ENCODE results near the gene MCRIP2.
"Not testable (repeated sequence)": the region's sequence is repeated elsewhere in the genome, so short reads cannot be mapped to it uniquely, and the experiment has no call there.

MCRIP2 gene

DNA sequence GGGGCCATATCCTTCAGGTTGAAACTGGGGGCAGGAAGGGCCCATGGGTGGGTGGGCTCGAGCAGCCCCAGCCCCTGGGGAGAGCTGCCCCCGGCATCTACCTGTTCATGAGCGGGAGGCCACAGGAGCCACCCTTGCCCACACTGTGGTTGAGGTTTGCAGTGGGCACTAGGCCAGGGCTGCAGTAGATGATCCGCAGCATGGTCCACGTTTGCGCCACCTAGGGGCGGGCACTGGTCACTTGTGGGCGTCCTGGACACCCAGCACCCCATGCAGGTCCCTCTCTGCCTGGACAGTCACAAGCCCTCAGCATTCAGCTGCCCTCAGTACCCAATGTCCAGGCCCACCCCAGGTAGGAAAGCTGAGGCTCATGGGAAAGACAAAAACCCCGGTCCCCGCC is 44.3 kb downstream of the MCRIP2 start:
- Histone ChIP-seq H3K4me3 (ENCODE audit: extremely low read depth, insufficient read depth, low read length, poor library complexity, severe bottlenecking) (no peak overlapping the region), H3K36me3 (ENCODE audit: control insufficient read depth, insufficient read depth, low read length) (peaks cover 40% of the 10 kb centered on the region), H3K27ac (ENCODE audit: low read depth, low read length, severe bottlenecking) (no peak overlapping the region), H3K4me1 (ENCODE audit: control insufficient read depth, insufficient read depth, low read length, poor library complexity, severe bottlenecking) (peaks cover 20% of the 10 kb centered on the region), H3K9me3 (ENCODE audit: control insufficient read depth, low read length) (no peaks in the 10 kb centered on the region)
- 86 to 95% methylated on average over 5 to 9 of the region's 10 CpGs for WGBS, 2 experiments (ENCODE audit: insufficient coverage in 2 of 2)

GRCh38 chr16:686459-687260 is 45.0 kb downstream of the MCRIP2 start:
- peaks cover 36% of the 10 kb centered on the region for H3K36me3 ChIP-seq (ENCODE audit: control insufficient read depth, insufficient read depth, low read length)
- no peak overlapping the region for H3K4me3 ChIP-seq (ENCODE audit: extremely low read depth, insufficient read depth, low read length, poor library complexity, severe bottlenecking)
- H3K27ac ChIP-seq (ENCODE audit: low read depth, low read length, severe bottlenecking) = no peak overlapping the region
- no peaks in the 10 kb centered on the region for H3K9me3 ChIP-seq (ENCODE audit: control insufficient read depth, low read length)
- 96 to 97% methylated on average over 47 to 51 of the region's 51 CpGs for WGBS, 2 experiments (ENCODE audit: insufficient coverage in 2 of 2)
- peaks cover 13% of the 10 kb centered on the region for H3K4me1 ChIP-seq (ENCODE audit: control insufficient read depth, insufficient read depth, low read length, poor library complexity, severe bottlenecking)

DNA sequence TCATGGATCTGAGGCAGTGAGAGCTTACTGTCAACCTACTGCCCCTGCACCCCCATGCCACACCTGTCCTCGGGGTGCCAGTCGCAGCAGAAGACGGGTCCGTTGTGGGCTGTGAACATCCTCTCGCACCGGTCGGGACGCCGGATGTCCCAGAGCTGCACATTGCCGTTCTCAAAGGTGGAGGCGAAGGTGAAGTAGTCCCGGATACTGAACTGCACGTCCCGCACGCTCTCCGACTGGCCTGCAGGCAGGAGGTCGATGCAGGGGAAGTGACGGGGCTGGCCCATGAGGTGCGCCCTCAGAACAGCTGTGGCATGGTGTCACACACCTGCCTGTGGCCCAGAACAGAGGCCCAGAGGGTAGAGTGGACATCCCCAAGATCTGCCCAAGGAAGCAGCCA is 45.9 kb downstream of the MCRIP2 start:
- H3K9me3 ChIP-seq (ENCODE audit: control insufficient read depth, low read length) = no peaks in the 10 kb centered on the region

GRCh38 chr16:689175-689897 is 47.7 kb downstream of the MCRIP2 start:
- peaks cover 12% of the 10 kb centered on the region for H3K4me1 ChIP-seq (ENCODE audit: control insufficient read depth, insufficient read depth, low read length, poor library complexity, severe bottlenecking)
- H3K27ac ChIP-seq (ENCODE audit: low read depth, low read length, severe bottlenecking) = no peak overlapping the region
- peak overlapping the region; percentile 59 for H3K4me3 ChIP-seq (ENCODE audit: extremely low read depth, insufficient read depth, low read length, poor library complexity, severe bottlenecking)
- H3K36me3 ChIP-seq (ENCODE audit: control insufficient read depth, insufficient read depth, low read length) = peaks cover 18% of the 10 kb centered on the region
- no peaks in the 10 kb centered on the region for H3K9me3 ChIP-seq (ENCODE audit: control insufficient read depth, low read length)
- 89 to 91% methylated on average over 24 to 26 of the region's 26 CpGs for WGBS, 2 experiments (ENCODE audit: insufficient coverage in 2 of 2)

More for the DNA sequence above, 45.9 kb downstream of the MCRIP2 start:
- no peak overlapping the region for H3K27ac ChIP-seq (ENCODE audit: low read depth, low read length, severe bottlenecking)
- peaks cover 10% of the 10 kb centered on the region for H3K4me1 ChIP-seq (ENCODE audit: control insufficient read depth, insufficient read depth, low read length, poor library complexity, severe bottlenecking)
- H3K4me3 ChIP-seq (ENCODE audit: extremely low read depth, insufficient read depth, low read length, poor library complexity, severe bottlenecking) = no peak overlapping the region
- WGBS, 2 experiments (ENCODE audit: insufficient coverage in 2 of 2) = 92 to 94% methylated on average over 19 of the region's 19 CpGs
- peaks cover 28% of the 10 kb centered on the region for H3K36me3 ChIP-seq (ENCODE audit: control insufficient read depth, insufficient read depth, low read length)

DNA sequence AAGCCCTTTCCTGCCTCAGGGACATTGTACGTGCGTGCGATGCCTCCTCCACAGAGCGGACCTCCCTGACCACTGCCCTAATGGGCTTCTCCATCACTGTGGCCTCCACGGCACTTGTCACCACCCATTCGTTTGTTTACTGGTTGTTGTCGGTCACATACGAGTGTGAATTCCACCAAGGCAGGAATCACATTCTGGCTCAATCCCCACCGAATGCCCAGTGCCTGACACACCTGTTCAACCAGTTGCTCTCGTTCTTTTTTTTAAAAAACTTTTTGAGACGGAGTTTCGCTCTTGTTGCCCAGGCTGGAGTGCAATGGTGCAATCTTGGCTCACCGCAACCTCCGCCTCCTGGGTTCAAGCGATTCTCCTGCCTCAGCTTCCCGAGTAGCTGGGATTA is 49.6 kb downstream of the MCRIP2 start:
- H3K36me3 ChIP-seq (ENCODE audit: control insufficient read depth, insufficient read depth, low read length); H3K9me3 ChIP-seq (ENCODE audit: control insufficient read depth, low read length); H3K27ac ChIP-seq (ENCODE audit: low read depth, low read length, severe bottlenecking); H3K4me3 ChIP-seq (ENCODE audit: extremely low read depth, insufficient read depth, low read length, poor library complexity, severe bottlenecking): not testable (repeated sequence)
- WGBS, 2 experiments (ENCODE audit: insufficient coverage in 2 of 2) = 87 to 90% methylated on average over 13 to 14 of the region's 16 CpGs
- H3K4me1 ChIP-seq (ENCODE audit: control insufficient read depth, insufficient read depth, low read length, poor library complexity, severe bottlenecking) = peaks cover 23% of the 10 kb centered on the region

DNA sequence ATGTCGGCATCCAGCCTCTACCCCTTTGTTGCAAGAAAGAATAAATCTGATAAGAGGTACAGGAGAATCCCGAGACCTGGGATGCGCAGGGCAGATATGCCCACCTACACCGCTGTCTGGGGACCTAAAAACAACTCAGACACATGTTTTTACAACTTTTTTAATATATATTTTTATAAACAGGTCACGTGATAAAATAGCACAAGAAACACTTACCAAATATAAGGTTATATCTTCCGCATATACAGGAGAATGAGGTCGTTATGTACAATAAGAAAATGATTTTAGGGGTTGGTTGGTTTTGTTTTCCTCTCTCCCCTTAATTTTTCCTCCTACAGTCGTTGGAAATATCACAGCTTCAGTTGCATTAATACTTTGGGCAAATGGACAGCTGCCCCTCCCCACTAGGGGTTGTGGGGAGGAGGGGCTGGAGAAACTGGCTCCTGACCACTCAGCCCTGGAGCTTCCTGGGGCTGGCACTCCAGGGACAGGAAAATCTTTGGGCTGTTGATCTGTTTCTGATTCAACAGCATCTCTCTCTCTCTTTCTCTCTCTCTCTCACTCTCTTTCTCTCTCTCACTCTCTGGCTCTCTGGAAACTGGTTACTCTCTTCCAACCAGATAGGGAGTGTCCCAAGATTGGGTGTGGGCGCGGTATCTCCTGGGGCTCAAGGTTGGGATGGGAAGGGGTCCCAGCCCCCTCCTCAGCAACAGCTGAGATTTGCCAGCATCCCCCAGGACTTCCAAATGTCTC is 50.9 kb downstream of the MCRIP2 start:
- Histone ChIP-seq H3K4me3 (ENCODE audit: extremely low read depth, insufficient read depth, low read length, poor library complexity, severe bottlenecking) (no peak overlapping the region), H3K4me1 (ENCODE audit: control insufficient read depth, insufficient read depth, low read length, poor library complexity, severe bottlenecking) (peaks cover 23% of the 10 kb centered on the region), H3K36me3 (ENCODE audit: control insufficient read depth, insufficient read depth, low read length) (no peaks in the 10 kb centered on the region), H3K27ac (ENCODE audit: low read depth, low read length, severe bottlenecking) (no peak overlapping the region), H3K9me3 (ENCODE audit: control insufficient read depth, low read length) (no peaks in the 10 kb centered on the region)
- whole genome bisulfite sequencing, 2 experiments (ENCODE audit: insufficient coverage in 2 of 2) = 75 to 100% methylated on average over 2 of the region's 10 CpGs

DNA sequence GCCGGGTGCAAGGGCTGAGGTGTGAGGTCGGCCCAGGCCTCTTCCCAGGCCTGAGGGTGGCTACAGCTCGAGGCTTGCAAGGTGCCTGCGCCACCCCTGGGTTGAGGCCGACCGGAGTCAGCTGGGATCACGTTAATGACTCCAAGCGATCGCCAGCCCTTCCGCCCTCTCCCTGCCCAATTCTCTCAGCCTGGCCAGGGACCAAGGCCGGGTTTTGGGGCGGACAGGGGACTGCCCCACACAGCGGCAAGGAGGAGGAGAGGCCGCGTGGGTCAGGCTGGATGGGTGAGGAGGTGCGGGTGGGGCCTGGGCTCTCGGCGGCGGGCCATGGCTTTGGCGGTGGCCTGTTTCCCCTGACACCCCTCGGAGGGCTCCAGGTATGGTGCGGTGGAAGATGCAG is 51.7 kb downstream of the MCRIP2 start:
- no peaks in the 10 kb centered on the region for H3K9me3 ChIP-seq (ENCODE audit: control insufficient read depth, low read length)
- H3K4me3 ChIP-seq (ENCODE audit: extremely low read depth, insufficient read depth, low read length, poor library complexity, severe bottlenecking) = no peak overlapping the region
- 26 to 49% methylated on average over 5 to 18 of the region's 22 CpGs for WGBS, 2 experiments (ENCODE audit: insufficient coverage in 2 of 2)
- H3K27ac ChIP-seq (ENCODE audit: low read depth, low read length, severe bottlenecking) = no peak overlapping the region
- H3K36me3 ChIP-seq (ENCODE audit: control insufficient read depth, insufficient read depth, low read length) = no peaks in the 10 kb centered on the region
- H3K4me1 ChIP-seq (ENCODE audit: control insufficient read depth, insufficient read depth, low read length, poor library complexity, severe bottlenecking) = peaks cover 23% of the 10 kb centered on the region

GRCh38 chr16:693766-694165 is 52.1 kb downstream of the MCRIP2 start:
- Histone ChIP-seq H3K4me1 (ENCODE audit: control insufficient read depth, insufficient read depth, low read length, poor library complexity, severe bottlenecking) (peaks cover 23% of the 10 kb centered on the region), H3K36me3 (ENCODE audit: control insufficient read depth, insufficient read depth, low read length) (no peaks in the 10 kb centered on the region), H3K27ac (ENCODE audit: low read depth, low read length, severe bottlenecking) (no peak overlapping the region), H3K4me3 (ENCODE audit: extremely low read depth, insufficient read depth, low read length, poor library complexity, severe bottlenecking) (no peak overlapping the region), H3K9me3 (ENCODE audit: control insufficient read depth, low read length) (no peaks in the 10 kb centered on the region)
- 5 to 7% methylated on average over 11 to 12 of the region's 37 CpGs for WGBS, 2 experiments (ENCODE audit: insufficient coverage in 2 of 2)

- Histone ChIP-seq H3K27ac (ENCODE audit: low read depth, low read length, severe bottlenecking) (no peak overlapping the region), H3K4me3 (ENCODE audit: extremely low read depth, insufficient read depth, low read length, poor library complexity, severe bottlenecking) (peak overlapping the region; percentile 2), H3K4me1 (ENCODE audit: control insufficient read depth, insufficient read depth, low read length, poor library complexity, severe bottlenecking) (peaks cover 17% of the 10 kb centered on the region), H3K36me3 (ENCODE audit: control insufficient read depth, insufficient read depth, low read length) (no peaks in the 10 kb centered on the region), H3K9me3 (ENCODE audit: control insufficient read depth, low read length) (no peaks in the 10 kb centered on the region)
- 4 to 5% methylated on average over 50 to 56 of the region's 64 CpGs for WGBS, 2 experiments (ENCODE audit: insufficient coverage in 2 of 2)
Observed at GRCh38 chr16:694187-694862, 52.7 kb downstream of the MCRIP2 start.

DNA sequence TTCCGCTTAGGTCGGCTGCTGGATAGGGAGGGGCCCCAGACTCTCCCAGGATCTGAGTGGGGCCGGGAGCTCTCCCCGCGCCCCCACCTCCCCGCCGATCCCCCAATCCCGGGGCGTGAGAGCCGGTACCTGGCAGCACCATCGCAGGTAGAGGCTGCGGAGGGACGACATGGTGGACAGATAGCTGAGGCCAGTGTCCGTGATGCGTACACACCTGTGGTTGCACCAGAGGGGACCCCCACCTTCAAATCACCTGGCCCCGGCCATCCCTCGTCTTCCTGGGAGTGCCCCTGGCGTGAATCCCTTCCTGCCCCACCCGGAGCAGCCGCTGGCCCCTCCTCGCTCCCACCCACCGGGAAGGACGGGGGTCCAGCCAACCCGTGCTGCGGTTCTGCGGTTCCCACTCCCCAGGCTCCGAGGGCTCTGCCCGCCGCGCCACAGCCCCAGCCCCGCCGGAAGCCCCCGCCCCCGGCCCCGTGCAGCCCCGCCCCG is 53.3 kb downstream of the MCRIP2 start:
- H3K27ac ChIP-seq (ENCODE audit: low read depth, low read length, severe bottlenecking) = no peak overlapping the region

More for the DNA sequence above, 53.3 kb downstream of the MCRIP2 start:
- peaks cover 13% of the 10 kb centered on the region for H3K4me1 ChIP-seq (ENCODE audit: control insufficient read depth, insufficient read depth, low read length, poor library complexity, severe bottlenecking)
- H3K4me3 ChIP-seq (ENCODE audit: extremely low read depth, insufficient read depth, low read length, poor library complexity, severe bottlenecking) = no peak overlapping the region
- 10 to 12% methylated on average over 14 to 20 of the region's 37 CpGs for WGBS, 2 experiments (ENCODE audit: insufficient coverage in 2 of 2)
- H3K36me3 ChIP-seq (ENCODE audit: control insufficient read depth, insufficient read depth, low read length) = no peaks in the 10 kb centered on the region
- H3K9me3 ChIP-seq (ENCODE audit: control insufficient read depth, low read length) = no peaks in the 10 kb centered on the region

All from mesodermal cell (in vitro differentiated cells).